HepG2 (cell line): Measurements from ENCODE around the gene COL18A1. TPM values are rescaled to one million over a fixed set of nuclear protein-coding genes. Genes with fewer than 3 reads are reported as not detected.

Experiments used
- FOSL2 ChIP-seq: sonication (generic); formaldehyde crosslinking; IDR thresholded peaks from 2 replicates; pipeline ENCODE4 v1.4.0; 2020; ENCODE audit warnings: missing genetic modification reagents
- KDM6A ChIP-seq: IDR thresholded peaks from 2 replicates; pipeline ENCODE4 v1.6.1; 2016; ENCODE audit warnings: low read depth
- NFKB2 ChIP-seq: sonication (generic); formaldehyde crosslinking; IDR thresholded peaks from 2 replicates; pipeline ENCODE4 v1.4.0; 2020; ENCODE audit warnings: missing genetic modification reagents, borderline replicate concordance
- PHF21A ChIP-seq: sonication (generic); formaldehyde crosslinking; IDR thresholded peaks from 2 replicates; pipeline ENCODE4 v1.5.0; 2020; ENCODE audit warnings: mild to moderate bottlenecking, missing genetic modification reagents
- PHF8 ChIP-seq: sonication (generic); formaldehyde crosslinking; IDR thresholded peaks from 2 replicates; pipeline ENCODE4 v1.5.0; 2020; ENCODE audit warnings: missing genetic modification reagents
- SALL1 ChIP-seq: sonication (generic); formaldehyde crosslinking; IDR thresholded peaks from 2 replicates; pipeline ENCODE4 v1.8.0; 2022; ENCODE audit warnings: mild to moderate bottlenecking, missing genetic modification reagents
- SP4 ChIP-seq: sonication (generic); formaldehyde crosslinking; IDR thresholded peaks from 2 replicates; pipeline ENCODE4 v1.8.1; 2023; ENCODE audit warnings: mild to moderate bottlenecking, missing genetic modification reagents
- SRF ChIP-seq: IDR thresholded peaks from 2 replicates; pipeline ENCODE4 v1.6.1; 2011; ENCODE audit warnings: mild to moderate bottlenecking, low read depth, low read length, moderate library complexity
- TBX2 ChIP-seq: sonication (generic); formaldehyde crosslinking; IDR thresholded peaks from 2 replicates; pipeline ENCODE4 v1.5.0; 2020; ENCODE audit warnings: missing genetic modification reagents, mild to moderate bottlenecking, borderline replicate concordance
- ZBTB38 ChIP-seq: sonication (generic); formaldehyde crosslinking; IDR thresholded peaks from 2 replicates; pipeline ENCODE4 v1.5.1; 2020; ENCODE audit warnings: mild to moderate bottlenecking, missing genetic modification reagents
- ZFX ChIP-seq: sonication (generic); formaldehyde crosslinking; IDR thresholded peaks from 2 replicates; pipeline ENCODE4 v1.4.0; 2020; ENCODE audit warnings: mild to moderate bottlenecking, low read depth, missing genetic modification reagents, moderate library complexity
- ZNF33A ChIP-seq: sonication (generic); formaldehyde crosslinking; IDR thresholded peaks from 2 replicates; pipeline ENCODE4 v1.5.1; 2020; ENCODE audit warnings: missing genetic modification reagents, mild to moderate bottlenecking, moderate library complexity, borderline replicate concordance
- ZNF607 ChIP-seq: sonication (generic); formaldehyde crosslinking; IDR thresholded peaks from 2 replicates; pipeline ENCODE4 v1.5.1; 2020; ENCODE audit warnings: missing genetic modification reagents, mild to moderate bottlenecking, borderline replicate concordance
- ZNF776 ChIP-seq: sonication (generic); formaldehyde crosslinking; IDR thresholded peaks from 2 replicates; pipeline ENCODE4 v1.4.0; 2020; ENCODE audit warnings: mild to moderate bottlenecking, missing genetic modification reagents
- polyA plus RNA-seq, 8 experiments: library from polyadenylated mRNA; depleted of rRNA in 3 of 8; stranded (reverse) in 7 of 8; unstranded in 1 of 8; fragments of >200 nt; fragmentation: Illumina TruSeq in 4 of 8; extraction: Trizol in 4 of 8; gene quantifications; 2 replicates each; pipeline versions ENCODE4 v1.2.1 to v1.2.3, GENCODE V29; 2011 to 2016; ENCODE audit warnings: low read depth in 4 of 8, missing spikeins in 1 of 8, mixed read lengths in 1 of 8; ENCODE audit not compliant: insufficient read depth in 1 of 8
- total RNA-seq, 5 experiments: library from RNA; depleted of rRNA; stranded (reverse); fragments of >200 nt; fragmentation: Illumina TruSeq; extraction: Trizol; gene quantifications; 2 replicates each; pipeline ENCODE4 v1.2.3, GENCODE V29; 2016; ENCODE audit warnings: low read depth in 1 of 5
- TF ChIP-seq, protein P1 (sequence below), 2 experiments: fragments of 450-650 bp in 1 of 2; sonication (generic) in 1 of 2; formaldehyde crosslinking in 1 of 2; IDR thresholded peaks; 2 replicates each; pipeline versions ENCODE4 v1.6.1 to v1.8.0; 2016 to 2022; ENCODE audit warnings: antibody characterized with exemption in 1 of 2, mild to moderate bottlenecking in 1 of 2, missing genetic modification reagents in 1 of 2
- TF ChIP-seq, protein P2 (sequence below): sonication (generic); formaldehyde crosslinking; IDR thresholded peaks from 2 replicates; pipeline ENCODE4 v1.5.0; 2020; ENCODE audit warnings: mild to moderate bottlenecking, missing genetic modification reagents, borderline replicate concordance

COL18A1 gene
- total and polyA plus RNA-seq, 2 of the 13 experiments (the other 11 are each of a cell fraction or from before 2014, with no cell fraction given) = 79.0 to 102 TPM

DNA sequence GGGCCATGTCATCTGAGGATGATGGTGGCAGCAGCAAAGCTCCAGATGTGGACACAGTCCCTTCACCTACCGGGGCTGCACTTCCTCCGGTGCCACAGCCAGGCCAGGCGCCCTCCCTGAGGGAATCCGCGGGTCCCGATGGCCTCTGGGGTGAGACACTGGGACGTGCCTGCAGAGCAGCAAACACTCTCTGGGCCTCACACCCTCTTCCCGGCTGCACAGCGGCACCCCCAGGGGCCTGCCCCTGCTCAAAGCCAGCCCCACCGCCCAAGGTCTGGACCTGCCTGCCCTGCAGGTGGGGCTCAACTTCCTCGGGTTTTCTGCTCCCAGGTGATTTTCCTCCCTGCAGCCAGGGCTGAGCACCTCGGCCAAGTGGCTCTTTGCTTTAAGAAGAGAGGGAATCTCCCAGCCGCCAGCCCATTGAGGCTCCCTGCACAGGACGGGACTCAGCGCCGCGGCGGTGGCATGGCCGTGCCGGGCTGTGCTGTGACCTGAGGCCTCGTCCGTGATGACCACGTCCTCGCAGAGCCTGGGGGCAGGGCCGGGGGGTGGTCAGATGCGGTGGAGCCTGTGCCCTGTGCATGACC is 21.3 kb upstream of the COL18A1 start (continued):
- TF ChIP-seq, protein P1, sequence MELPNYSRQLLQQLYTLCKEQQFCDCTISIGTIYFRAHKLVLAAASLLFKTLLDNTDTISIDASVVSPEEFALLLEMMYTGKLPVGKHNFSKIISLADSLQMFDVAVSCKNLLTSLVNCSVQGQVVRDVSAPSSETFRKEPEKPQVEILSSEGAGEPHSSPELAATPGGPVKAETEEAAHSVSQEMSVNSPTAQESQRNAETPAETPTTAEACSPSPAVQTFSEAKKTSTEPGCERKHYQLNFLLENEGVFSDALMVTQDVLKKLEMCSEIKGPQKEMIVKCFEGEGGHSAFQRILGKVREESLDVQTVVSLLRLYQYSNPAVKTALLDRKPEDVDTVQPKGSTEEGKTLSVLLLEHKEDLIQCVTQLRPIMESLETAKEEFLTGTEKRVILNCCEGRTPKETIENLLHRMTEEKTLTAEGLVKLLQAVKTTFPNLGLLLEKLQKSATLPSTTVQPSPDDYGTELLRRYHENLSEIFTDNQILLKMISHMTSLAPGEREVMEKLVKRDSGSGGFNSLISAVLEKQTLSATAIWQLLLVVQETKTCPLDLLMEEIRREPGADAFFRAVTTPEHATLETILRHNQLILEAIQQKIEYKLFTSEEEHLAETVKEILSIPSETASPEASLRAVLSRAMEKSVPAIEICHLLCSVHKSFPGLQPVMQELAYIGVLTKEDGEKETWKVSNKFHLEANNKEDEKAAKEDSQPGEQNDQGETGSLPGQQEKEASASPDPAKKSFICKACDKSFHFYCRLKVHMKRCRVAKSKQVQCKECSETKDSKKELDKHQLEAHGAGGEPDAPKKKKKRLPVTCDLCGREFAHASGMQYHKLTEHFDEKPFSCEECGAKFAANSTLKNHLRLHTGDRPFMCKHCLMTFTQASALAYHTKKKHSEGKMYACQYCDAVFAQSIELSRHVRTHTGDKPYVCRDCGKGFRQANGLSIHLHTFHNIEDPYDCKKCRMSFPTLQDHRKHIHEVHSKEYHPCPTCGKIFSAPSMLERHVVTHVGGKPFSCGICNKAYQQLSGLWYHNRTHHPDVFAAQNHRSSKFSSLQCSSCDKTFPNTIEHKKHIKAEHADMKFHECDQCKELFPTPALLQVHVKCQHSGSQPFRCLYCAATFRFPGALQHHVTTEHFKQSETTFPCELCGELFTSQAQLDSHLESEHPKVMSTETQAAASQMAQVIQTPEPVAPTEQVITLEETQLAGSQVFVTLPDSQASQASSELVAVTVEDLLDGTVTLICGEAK (IDR thresholded peaks at IDR 0.05) = no peak
- TF ChIP-seq, protein P1 (CRISPR knock-in tag; IDR thresholded peaks at IDR 0.05) = peak; percentile 30; the same call in 1 of the 2 replicates
- TF ChIP-seq ZBTB38 (peak; percentile 28; the same call in 1 of the 2 replicates), NFKB2 (CRISPR knock-in tag) (peak; percentile 40; the same call in 1 of the 2 replicates), SALL1 (CRISPR knock-in tag) (peak; percentile 54; the same call in 1 of the 2 replicates), PHF8 (CRISPR knock-in tag) (peak; percentile 42), ZNF33A (CRISPR knock-in tag) (no peak), PHF21A (0 out of 2 replicates have a peak, but pooled peaks have one; percentile 44), SRF (no peak), ZNF607 (CRISPR knock-in tag) (peak; percentile 55; the same call in 1 of the 2 replicates), ZNF776 (CRISPR knock-in tag) (no peak), KDM6A (CRISPR knock-in tag) (no peak), SP4 (peak; percentile 34; the same call in 1 of the 2 replicates), TBX2 (CRISPR knock-in tag) (peak; percentile 57; the same call in 1 of the 2 replicates), ZFX (CRISPR knock-in tag) (peak; percentile 75), FOSL2 (no peak)
- TF ChIP-seq, protein P2, sequence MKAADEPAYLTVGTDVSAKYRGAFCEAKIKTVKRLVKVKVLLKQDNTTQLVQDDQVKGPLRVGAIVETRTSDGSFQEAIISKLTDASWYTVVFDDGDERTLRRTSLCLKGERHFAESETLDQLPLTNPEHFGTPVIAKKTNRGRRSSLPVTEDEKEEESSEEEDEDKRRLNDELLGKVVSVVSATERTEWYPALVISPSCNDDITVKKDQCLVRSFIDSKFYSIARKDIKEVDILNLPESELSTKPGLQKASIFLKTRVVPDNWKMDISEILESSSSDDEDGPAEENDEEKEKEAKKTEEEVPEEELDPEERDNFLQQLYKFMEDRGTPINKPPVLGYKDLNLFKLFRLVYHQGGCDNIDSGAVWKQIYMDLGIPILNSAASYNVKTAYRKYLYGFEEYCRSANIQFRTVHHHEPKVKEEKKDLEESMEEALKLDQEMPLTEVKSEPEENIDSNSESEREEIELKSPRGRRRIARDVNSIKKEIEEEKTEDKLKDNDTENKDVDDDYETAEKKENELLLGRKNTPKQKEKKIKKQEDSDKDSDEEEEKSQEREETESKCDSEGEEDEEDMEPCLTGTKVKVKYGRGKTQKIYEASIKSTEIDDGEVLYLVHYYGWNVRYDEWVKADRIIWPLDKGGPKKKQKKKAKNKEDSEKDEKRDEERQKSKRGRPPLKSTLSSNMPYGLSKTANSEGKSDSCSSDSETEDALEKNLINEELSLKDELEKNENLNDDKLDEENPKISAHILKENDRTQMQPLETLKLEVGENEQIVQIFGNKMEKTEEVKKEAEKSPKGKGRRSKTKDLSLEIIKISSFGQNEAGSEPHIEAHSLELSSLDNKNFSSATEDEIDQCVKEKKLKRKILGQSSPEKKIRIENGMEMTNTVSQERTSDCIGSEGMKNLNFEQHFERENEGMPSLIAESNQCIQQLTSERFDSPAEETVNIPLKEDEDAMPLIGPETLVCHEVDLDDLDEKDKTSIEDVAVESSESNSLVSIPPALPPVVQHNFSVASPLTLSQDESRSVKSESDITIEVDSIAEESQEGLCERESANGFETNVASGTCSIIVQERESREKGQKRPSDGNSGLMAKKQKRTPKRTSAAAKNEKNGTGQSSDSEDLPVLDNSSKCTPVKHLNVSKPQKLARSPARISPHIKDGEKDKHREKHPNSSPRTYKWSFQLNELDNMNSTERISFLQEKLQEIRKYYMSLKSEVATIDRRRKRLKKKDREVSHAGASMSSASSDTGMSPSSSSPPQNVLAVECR (CRISPR knock-in tag) = peak; percentile 33; the same call in 1 of the 2 replicates
